ENCODE data around the gene SLC7A4.

DNA sequence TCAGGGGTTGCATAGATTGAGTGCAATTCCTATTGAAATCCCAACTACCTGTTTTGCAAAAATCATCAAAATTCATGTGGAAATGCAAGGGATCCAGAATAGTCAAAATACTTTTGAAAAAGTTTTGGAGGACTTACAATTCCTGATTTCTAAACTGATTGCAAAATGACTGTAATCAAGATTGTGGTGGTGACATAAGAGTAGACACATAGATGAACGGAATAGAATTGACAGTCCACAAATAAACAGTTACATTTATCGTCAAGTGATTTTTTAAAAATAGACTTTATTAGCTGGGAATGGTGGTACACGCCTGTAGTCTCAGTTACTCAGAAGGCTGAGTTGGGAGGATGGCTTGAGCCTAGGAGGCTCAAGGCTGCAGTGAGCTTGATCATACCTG lies 2.6 kb upstream of the SLC7A4 start:
- TF ChIP-seq, protein P1, sequence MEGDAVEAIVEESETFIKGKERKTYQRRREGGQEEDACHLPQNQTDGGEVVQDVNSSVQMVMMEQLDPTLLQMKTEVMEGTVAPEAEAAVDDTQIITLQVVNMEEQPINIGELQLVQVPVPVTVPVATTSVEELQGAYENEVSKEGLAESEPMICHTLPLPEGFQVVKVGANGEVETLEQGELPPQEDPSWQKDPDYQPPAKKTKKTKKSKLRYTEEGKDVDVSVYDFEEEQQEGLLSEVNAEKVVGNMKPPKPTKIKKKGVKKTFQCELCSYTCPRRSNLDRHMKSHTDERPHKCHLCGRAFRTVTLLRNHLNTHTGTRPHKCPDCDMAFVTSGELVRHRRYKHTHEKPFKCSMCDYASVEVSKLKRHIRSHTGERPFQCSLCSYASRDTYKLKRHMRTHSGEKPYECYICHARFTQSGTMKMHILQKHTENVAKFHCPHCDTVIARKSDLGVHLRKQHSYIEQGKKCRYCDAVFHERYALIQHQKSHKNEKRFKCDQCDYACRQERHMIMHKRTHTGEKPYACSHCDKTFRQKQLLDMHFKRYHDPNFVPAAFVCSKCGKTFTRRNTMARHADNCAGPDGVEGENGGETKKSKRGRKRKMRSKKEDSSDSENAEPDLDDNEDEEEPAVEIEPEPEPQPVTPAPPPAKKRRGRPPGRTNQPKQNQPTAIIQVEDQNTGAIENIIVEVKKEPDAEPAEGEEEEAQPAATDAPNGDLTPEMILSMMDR (IDR thresholded peaks at IDR 0.05; ENCODE audit: low read depth, low read length): no peak
- no peak for TF ChIP-seq EZH2phosphoT487 (IDR thresholded peaks at IDR 0.05; ENCODE audit: low read depth)
